ENCODE results near the gene AOC1. TPM values are rescaled to one million over a fixed set of nuclear protein-coding genes. Genes with fewer than 3 reads are reported as not detected.

AOC1 gene
- total RNA-seq, 2 experiments from 2014 or later = not detected

- BruUV-seq (replicated peaks) = no TSS peak
- H3K4me2 ChIP-seq (ENCODE audit: low read length) = no peak overlapping the region
- no peaks in the 10 kb centered on the region for H3K79me2 ChIP-seq (ENCODE audit: insufficient read depth, low read depth, low read length)
- no peak for DNase-seq (ENCODE audit: low spot score)
- no peaks in the 10 kb centered on the region for H3K4me1 ChIP-seq (ENCODE audit: insufficient read depth, low read length, poor library complexity, severe bottlenecking)
- TF ChIP-seq CTCF (conservative IDR thresholded peaks at IDR 0.05; ENCODE audit: low read length) (no peak), EZH2phosphoT487 (IDR thresholded peaks at IDR 0.05; ENCODE audit: borderline replicate concordance, low read depth, low read length) (no peak)
- POLR2A ChIA-PET = no interaction called here
- intact Hi-C loops (cut with micrococcal nuclease; ENCODE audit: unreplicated experiment) = no loop called here
- CTCF ChIA-PET (ENCODE audit: unreplicated experiment) = no interaction called here
- no peaks in the 10 kb centered on the region for H3K36me3 ChIP-seq (ENCODE audit: insufficient read depth, low read length)
- no peaks in the 10 kb centered on the region for H4K20me1 ChIP-seq (ENCODE audit: insufficient read depth, low read length)
- H3K9me3 ChIP-seq (ENCODE audit: low read length) = no peaks in the 10 kb centered on the region
- H3K4me3 ChIP-seq (ENCODE audit: low read depth, low read length, poor library complexity, severe bottlenecking) = no peak overlapping the region
- H3K27ac ChIP-seq (ENCODE audit: low read depth, low read length, poor library complexity, severe bottlenecking) = no peak overlapping the region
- no peak overlapping the region for H2AFZ ChIP-seq (ENCODE audit: low read length)
- no peaks in the 10 kb centered on the region for H3K9me2 ChIP-seq (ENCODE audit: insufficient read depth, low read length)
Measured at GRCh38 chr7:150858236-150859197, 6.2 kb downstream of the AOC1 start.

GRCh38 chr7:150860291-150860977 is 8.1 kb downstream of the AOC1 start:
- Histone ChIP-seq H3K36me3 (ENCODE audit: insufficient read depth, low read length) (no peaks in the 10 kb centered on the region), H4K20me1 (ENCODE audit: insufficient read depth, low read length) (no peaks in the 10 kb centered on the region), H3K79me2 (ENCODE audit: insufficient read depth, low read depth, low read length) (no peaks in the 10 kb centered on the region), H3K9me2 (ENCODE audit: insufficient read depth, low read length) (no peaks in the 10 kb centered on the region), H3K27ac (ENCODE audit: low read depth, low read length, poor library complexity, severe bottlenecking) (no peak overlapping the region), H3K4me3 (ENCODE audit: low read depth, low read length, poor library complexity, severe bottlenecking) (no peak overlapping the region), H3K4me2 (ENCODE audit: low read length) (no peak overlapping the region), H3K9me3 (ENCODE audit: low read length) (no peaks in the 10 kb centered on the region), H3K4me1 (ENCODE audit: insufficient read depth, low read length, poor library complexity, severe bottlenecking) (no peaks in the 10 kb centered on the region), H2AFZ (ENCODE audit: low read length) (no peak overlapping the region)
- TF ChIP-seq EZH2phosphoT487 (IDR thresholded peaks at IDR 0.05; ENCODE audit: borderline replicate concordance, low read depth, low read length) = no peak
- TF ChIP-seq CTCF (conservative IDR thresholded peaks at IDR 0.05; ENCODE audit: low read length) = no peak
- ChIA-PET CTCF (ENCODE audit: unreplicated experiment) (no interaction called here), POLR2A (no interaction called here)
- no peak for DNase-seq (ENCODE audit: low spot score)
- intact Hi-C loops (cut with micrococcal nuclease; ENCODE audit: unreplicated experiment) = no loop called here
- no TSS peak for BruUV-seq (replicated peaks)

- ChIA-PET CTCF (ENCODE audit: unreplicated experiment) (no interaction called here), POLR2A (no interaction called here)
- TF ChIP-seq CTCF (conservative IDR thresholded peaks at IDR 0.05; ENCODE audit: low read length) (no peak), EZH2phosphoT487 (IDR thresholded peaks at IDR 0.05; ENCODE audit: borderline replicate concordance, low read depth, low read length) (no peak)
- H3K79me2 ChIP-seq (ENCODE audit: insufficient read depth, low read depth, low read length) = no peaks in the 10 kb centered on the region
- no peak overlapping the region for H2AFZ ChIP-seq (ENCODE audit: low read length)
- intact Hi-C loops (cut with micrococcal nuclease; ENCODE audit: unreplicated experiment) = no loop called here
- no peak overlapping the region for H3K4me3 ChIP-seq (ENCODE audit: low read depth, low read length, poor library complexity, severe bottlenecking)
- no peak overlapping the region for H3K4me2 ChIP-seq (ENCODE audit: low read length)
- no peaks in the 10 kb centered on the region for H3K36me3 ChIP-seq (ENCODE audit: insufficient read depth, low read length)
- no peaks in the 10 kb centered on the region for H3K4me1 ChIP-seq (ENCODE audit: insufficient read depth, low read length, poor library complexity, severe bottlenecking)
- no TSS peak for BruUV-seq (replicated peaks)
- no peak for DNase-seq (ENCODE audit: low spot score)
- no peaks in the 10 kb centered on the region for H3K9me3 ChIP-seq (ENCODE audit: low read length)
- no peaks in the 10 kb centered on the region for H3K9me2 ChIP-seq (ENCODE audit: insufficient read depth, low read length)
- no peak overlapping the region for H3K27ac ChIP-seq (ENCODE audit: low read depth, low read length, poor library complexity, severe bottlenecking)
- H4K20me1 ChIP-seq (ENCODE audit: insufficient read depth, low read length) = no peaks in the 10 kb centered on the region
Measured at GRCh38 chr7:150860978-150861295, 8.6 kb downstream of the AOC1 start.

Data from OCI-LY7 (cell line).